ENCODE results near the gene DAND5. TPM values are rescaled to one million over a fixed set of nuclear protein-coding genes. Genes with fewer than 3 reads are reported as not detected.

Gene DAND5
- total and polyA plus RNA-seq, 10 of the 15 experiments (the other 5 are each of a cell fraction or from before 2014, with no cell fraction given), result 0.06 to 0.15 (median 0.12) TPM; not detected in 5

DNA sequence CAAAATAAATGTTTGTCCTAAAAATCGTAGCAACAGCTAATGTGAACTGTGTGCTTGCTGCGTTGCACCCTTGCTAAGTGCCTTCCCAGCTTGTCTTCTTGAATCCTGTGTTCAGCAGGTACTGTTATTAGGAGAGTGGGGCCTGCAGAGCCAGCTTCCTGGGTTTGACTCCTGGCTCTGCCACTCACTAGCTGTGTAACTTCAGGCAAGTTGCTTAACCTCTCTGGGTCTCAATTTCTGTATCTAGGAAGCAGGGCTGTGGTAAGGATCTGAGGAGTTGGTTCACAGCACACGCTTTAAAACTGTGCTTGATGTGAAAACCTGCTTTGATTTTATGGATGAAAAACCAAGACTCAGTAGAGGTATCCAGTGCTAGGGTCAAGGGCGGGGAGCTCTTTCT, 35.9 kb downstream of the DAND5 start:
- in situ Hi-C loops (cut with MboI), result no loop called here

GRCh38 chr19:13005861-13006370, 36.5 kb downstream of the DAND5 start:
- Histone ChIP-seq H3K36me3 (ENCODE audit: control insufficient read depth in 2 of 2, insufficient read depth in 2 of 2, low read length in 1 of 2) (no peaks in the 10 kb centered on the region), H3K27ac (ENCODE audit: control insufficient read depth, insufficient read depth) (no peak overlapping the region), H4K20me1 (ENCODE audit: control insufficient read depth, insufficient read depth) (no peaks in the 10 kb centered on the region), H3K9me3 (replicated peaks; ENCODE audit: control insufficient read depth, insufficient read depth, low read length) (no peaks in the 10 kb centered on the region), H3K27me3 (replicated peaks in 1 of 2; ENCODE audit: control insufficient read depth in 2 of 2, insufficient read depth in 2 of 2, low read length in 1 of 2) (peaks cover 3% of the 10 kb centered on the region in 2 experiments; a peak in 3 of 4 replicates), H2AFZ (ENCODE audit: control insufficient read depth, low read depth, low read length) (no peak overlapping the region), H3K4me2 (ENCODE audit: control insufficient read depth, insufficient read depth) (no peak overlapping the region), H3K79me2 (ENCODE audit: control insufficient read depth, insufficient read depth, low read length) (no peaks in the 10 kb centered on the region), H3K9ac (ENCODE audit: control insufficient read depth, insufficient read depth, low read length) (no peak overlapping the region), H3K4me3 (no peak overlapping the region), H3K4me1 (ENCODE audit: control insufficient read depth, insufficient read depth, low read length) (no peaks in the 10 kb centered on the region)
- in situ Hi-C loops (cut with MboI), result no loop called here
- ChIA-PET POLR2A (interaction anchor here (1.1 kb wide), 1 partner anchor 29 kb away, joined by 3 read pairs; no protein-coding TSS in a partner anchor), RAD21 (ENCODE audit: unreplicated experiment) (interaction anchor here (1.2 kb wide), 1 partner anchor 28 kb away, joined by 3 read pairs; no protein-coding TSS in a partner anchor), SMC1A (ENCODE audit: uncharacterized antibody, unreplicated experiment) (interaction anchor here (0.6 to 1.0 kb wide), 2 partner anchors 28 to 31 kb away, joined by 3 read pairs; no protein-coding TSS in a partner anchor), CTCF (interaction anchor here (0.6 to 2.1 kb wide), 6 partner anchors 13 to 972 kb away, joined by 3 to 8 read pairs (median 6); no protein-coding TSS in a partner anchor)
- FAIRE-seq (no peak), DNase-seq (ENCODE audit: low read depth, low spot score) (no peak), ATAC-seq (no peak)
- intact Hi-C loops (cut with micrococcal nuclease; ENCODE audit: unreplicated experiment), result no loop called here
- no TSS peak for BruUV-seq (replicated peaks)
- WGBS (ENCODE audit: insufficient coverage, insufficient replicate concordance, low lambda C conversion rate, missing lambda C conversion rate), result 49% methylated on average over 12 of the region's 12 CpGs
- TF ChIP-seq, protein P1, sequence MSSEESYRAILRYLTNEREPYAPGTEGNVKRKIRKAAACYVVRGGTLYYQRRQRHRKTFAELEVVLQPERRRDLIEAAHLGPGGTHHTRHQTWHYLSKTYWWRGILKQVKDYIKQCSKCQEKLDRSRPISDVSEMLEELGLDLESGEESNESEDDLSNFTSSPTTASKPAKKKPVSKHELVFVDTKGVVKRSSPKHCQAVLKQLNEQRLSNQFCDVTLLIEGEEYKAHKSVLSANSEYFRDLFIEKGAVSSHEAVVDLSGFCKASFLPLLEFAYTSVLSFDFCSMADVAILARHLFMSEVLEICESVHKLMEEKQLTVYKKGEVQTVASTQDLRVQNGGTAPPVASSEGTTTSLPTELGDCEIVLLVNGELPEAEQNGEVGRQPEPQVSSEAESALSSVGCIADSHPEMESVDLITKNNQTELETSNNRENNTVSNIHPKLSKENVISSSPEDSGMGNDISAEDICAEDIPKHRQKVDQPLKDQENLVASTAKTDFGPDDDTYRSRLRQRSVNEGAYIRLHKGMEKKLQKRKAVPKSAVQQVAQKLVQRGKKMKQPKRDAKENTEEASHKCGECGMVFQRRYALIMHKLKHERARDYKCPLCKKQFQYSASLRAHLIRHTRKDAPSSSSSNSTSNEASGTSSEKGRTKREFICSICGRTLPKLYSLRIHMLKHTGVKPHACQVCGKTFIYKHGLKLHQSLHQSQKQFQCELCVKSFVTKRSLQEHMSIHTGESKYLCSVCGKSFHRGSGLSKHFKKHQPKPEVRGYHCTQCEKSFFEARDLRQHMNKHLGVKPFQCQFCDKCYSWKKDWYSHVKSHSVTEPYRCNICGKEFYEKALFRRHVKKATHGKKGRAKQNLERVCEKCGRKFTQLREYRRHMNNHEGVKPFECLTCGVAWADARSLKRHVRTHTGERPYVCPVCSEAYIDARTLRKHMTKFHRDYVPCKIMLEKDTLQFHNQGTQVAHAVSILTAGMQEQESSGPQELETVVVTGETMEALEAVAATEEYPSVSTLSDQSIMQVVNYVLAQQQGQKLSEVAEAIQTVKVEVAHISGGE (CRISPR knock-in tag; IDR thresholded peaks at IDR 0.05), result no peak
- TF ChIP-seq RB1 (IDR thresholded peaks at IDR 0.05; ENCODE audit: borderline replicate concordance), result no peak
- no peak for TF ChIP-seq STAT3 (IDR thresholded peaks at IDR 0.05; ENCODE audit: low read depth, low read length)
- TF ChIP-seq RCOR1 (conservative IDR thresholded peaks at IDR 0.05; ENCODE audit: low read depth, low read length), result no peak
- no peak for TF ChIP-seq TARDBP (IDR thresholded peaks at IDR 0.05; ENCODE audit: borderline replicate concordance)
- TF ChIP-seq PKNOX1 (IDR thresholded peaks at IDR 0.05), result no peak
- no peak for TF ChIP-seq DPF2 (IDR thresholded peaks at IDR 0.05)
- no peak for TF ChIP-seq EGR1 (IDR thresholded peaks at IDR 0.05; ENCODE audit: borderline replicate concordance in 1 of 2, low read depth in 2 of 2, low read length in 2 of 2)
- no peak for TF ChIP-seq NFYB (IDR thresholded peaks at IDR 0.05; ENCODE audit: insufficient read depth, low read depth, low read length)
- TF ChIP-seq TBL1XR1 (IDR thresholded peaks at IDR 0.05; ENCODE audit: low read depth, low read length), result no peak
- no peak for TF ChIP-seq ZZZ3 (IDR thresholded peaks at IDR 0.05; ENCODE audit: control insufficient read depth, insufficient read length, low read depth)
- no peak for TF ChIP-seq HDAC2 (IDR thresholded peaks at IDR 0.05)

More for the DNA sequence above, 35.9 kb downstream of the DAND5 start:
- no TSS peak for BruUV-seq (replicated peaks)
- SMC1A ChIA-PET (ENCODE audit: uncharacterized antibody, unreplicated experiment), result interaction anchor here (1.0 kb wide), 1 partner anchor 27 kb away, joined by 3 read pairs; no protein-coding TSS in a partner anchor
- H3K4me2 ChIP-seq (ENCODE audit: control insufficient read depth, insufficient read depth), result no peak overlapping the region
- H3K27ac ChIP-seq (ENCODE audit: control insufficient read depth, insufficient read depth), result no peak overlapping the region
- H3K4me3 ChIP-seq, result no peak overlapping the region
- FAIRE-seq (no peak), ATAC-seq (no peak), DNase-seq (ENCODE audit: low read depth, low spot score) (no peak)
- H3K4me1 ChIP-seq (ENCODE audit: control insufficient read depth, insufficient read depth, low read length), result no peaks in the 10 kb centered on the region
- RAD21 ChIA-PET (ENCODE audit: unreplicated experiment), result no interaction called here
- peaks cover 0 to under 1% of the 10 kb centered on the region in 2 experiments; a peak in 3 of 4 replicates for H3K27me3 ChIP-seq (replicated peaks in 1 of 2; ENCODE audit: control insufficient read depth in 2 of 2, insufficient read depth in 2 of 2, low read length in 1 of 2)
- no peak for TF ChIP-seq TARDBP (IDR thresholded peaks at IDR 0.05; ENCODE audit: borderline replicate concordance)
- no peak for TF ChIP-seq FOS (IDR thresholded peaks at IDR 0.05; ENCODE audit: borderline replicate concordance, extremely low read depth, insufficient read length)
- H3K79me2 ChIP-seq (ENCODE audit: control insufficient read depth, insufficient read depth, low read length), result no peaks in the 10 kb centered on the region
- H3K36me3 ChIP-seq (ENCODE audit: control insufficient read depth in 2 of 2, insufficient read depth in 2 of 2, low read length in 1 of 2), result no peaks in the 10 kb centered on the region
- H3K9ac ChIP-seq (ENCODE audit: control insufficient read depth, insufficient read depth, low read length), result no peak overlapping the region
- no peak overlapping the region for H2AFZ ChIP-seq (ENCODE audit: control insufficient read depth, low read depth, low read length)
- no peaks in the 10 kb centered on the region for H3K9me3 ChIP-seq (replicated peaks; ENCODE audit: control insufficient read depth, insufficient read depth, low read length)
- intact Hi-C loops (cut with micrococcal nuclease; ENCODE audit: unreplicated experiment), result no loop called here
- WGBS (ENCODE audit: insufficient coverage, insufficient replicate concordance, low lambda C conversion rate, missing lambda C conversion rate), result 11% methylated on average over 4 of the region's 4 CpGs
- no peaks in the 10 kb centered on the region for H4K20me1 ChIP-seq (ENCODE audit: control insufficient read depth, insufficient read depth)
- CTCF ChIA-PET, result interaction anchor here (0.6 to 2.1 kb wide), 7 partner anchors 12 to 973 kb away, joined by 3 to 8 read pairs (median 5); no protein-coding TSS in a partner anchor
- POLR2A ChIA-PET, result interaction anchor here (1.1 kb wide), 1 partner anchor 28 kb away, joined by 3 read pairs; no protein-coding TSS in a partner anchor

Measured in GM12878 (cell line).